ENCODE results near the gene MBD5.

MBD5 gene

DNA sequence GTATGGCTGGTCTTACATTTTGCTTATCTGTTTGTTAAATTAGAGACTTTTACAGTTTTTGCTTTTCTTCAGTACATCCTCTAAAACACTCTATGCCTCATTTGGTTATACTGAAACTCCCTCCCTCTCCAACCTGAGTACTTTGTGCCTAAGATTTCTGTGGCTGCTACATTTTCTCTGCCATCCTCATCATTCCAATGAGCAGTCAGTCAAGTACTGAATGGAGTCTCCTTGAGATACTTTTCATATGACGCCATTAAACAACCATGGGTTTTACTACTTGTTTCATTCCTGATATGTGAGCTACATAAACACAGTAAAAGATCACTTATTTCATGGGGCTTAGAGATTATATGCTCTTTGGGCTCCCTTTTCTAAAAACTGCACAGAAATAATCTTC lies 427.0 kb downstream of the MBD5 start:
- no peak for ATAC-seq (ENCODE audit: low read depth)
- no peaks in the 10 kb centered on the region for H3K36me3 ChIP-seq (ENCODE audit: low read depth)
- no peaks in the 10 kb centered on the region for H3K4me1 ChIP-seq (ENCODE audit: insufficient read depth, poor library complexity, severe bottlenecking)
- TF ChIP-seq, protein P1, sequence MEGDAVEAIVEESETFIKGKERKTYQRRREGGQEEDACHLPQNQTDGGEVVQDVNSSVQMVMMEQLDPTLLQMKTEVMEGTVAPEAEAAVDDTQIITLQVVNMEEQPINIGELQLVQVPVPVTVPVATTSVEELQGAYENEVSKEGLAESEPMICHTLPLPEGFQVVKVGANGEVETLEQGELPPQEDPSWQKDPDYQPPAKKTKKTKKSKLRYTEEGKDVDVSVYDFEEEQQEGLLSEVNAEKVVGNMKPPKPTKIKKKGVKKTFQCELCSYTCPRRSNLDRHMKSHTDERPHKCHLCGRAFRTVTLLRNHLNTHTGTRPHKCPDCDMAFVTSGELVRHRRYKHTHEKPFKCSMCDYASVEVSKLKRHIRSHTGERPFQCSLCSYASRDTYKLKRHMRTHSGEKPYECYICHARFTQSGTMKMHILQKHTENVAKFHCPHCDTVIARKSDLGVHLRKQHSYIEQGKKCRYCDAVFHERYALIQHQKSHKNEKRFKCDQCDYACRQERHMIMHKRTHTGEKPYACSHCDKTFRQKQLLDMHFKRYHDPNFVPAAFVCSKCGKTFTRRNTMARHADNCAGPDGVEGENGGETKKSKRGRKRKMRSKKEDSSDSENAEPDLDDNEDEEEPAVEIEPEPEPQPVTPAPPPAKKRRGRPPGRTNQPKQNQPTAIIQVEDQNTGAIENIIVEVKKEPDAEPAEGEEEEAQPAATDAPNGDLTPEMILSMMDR (IDR thresholded peaks at IDR 0.05; ENCODE audit: poor library complexity, severe bottlenecking) = no peak
- no peak for DNase-seq (ENCODE audit: low spot score)
- H3K4me3 ChIP-seq (ENCODE audit: severe bottlenecking) = no peak overlapping the region
- H3K27me3 ChIP-seq (ENCODE audit: insufficient read depth, poor library complexity, severe bottlenecking) = no peaks in the 10 kb centered on the region
- H3K27ac ChIP-seq (ENCODE audit: poor library complexity, severe bottlenecking) = no peak overlapping the region
- no peaks in the 10 kb centered on the region for H3K9me3 ChIP-seq (ENCODE audit: severe bottlenecking)

DNA sequence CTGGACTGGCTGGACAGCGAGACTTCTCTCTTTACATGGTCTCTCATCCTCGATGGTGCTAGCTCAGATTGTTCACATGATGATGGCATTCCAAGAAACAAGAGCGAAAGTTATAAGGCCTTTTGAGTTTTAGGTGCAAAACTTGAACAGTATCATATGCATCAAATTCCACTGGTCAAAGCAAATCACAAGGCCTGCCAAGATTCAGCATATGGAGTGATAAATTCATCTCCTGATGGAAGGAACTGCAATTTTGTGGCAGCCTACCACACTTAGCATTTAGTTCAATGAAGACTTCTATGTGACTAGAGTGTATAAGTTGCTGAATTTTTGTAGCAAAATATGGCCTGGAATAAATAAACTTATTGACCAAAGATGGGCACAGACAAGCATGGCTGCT lies 429.6 kb downstream of the MBD5 start:
- H3K4me3 ChIP-seq (ENCODE audit: severe bottlenecking) = no peak overlapping the region
- TF ChIP-seq, protein P1 (IDR thresholded peaks at IDR 0.05; ENCODE audit: poor library complexity, severe bottlenecking) = no peak
- H3K36me3 ChIP-seq (ENCODE audit: low read depth) = no peaks in the 10 kb centered on the region
- no peaks in the 10 kb centered on the region for H3K4me1 ChIP-seq (ENCODE audit: insufficient read depth, poor library complexity, severe bottlenecking)
- H3K27ac ChIP-seq (ENCODE audit: poor library complexity, severe bottlenecking) = no peak overlapping the region
- no peak for ATAC-seq (ENCODE audit: low read depth)
- H3K27me3 ChIP-seq (ENCODE audit: insufficient read depth, poor library complexity, severe bottlenecking) = no peaks in the 10 kb centered on the region
- no peaks in the 10 kb centered on the region for H3K9me3 ChIP-seq (ENCODE audit: severe bottlenecking)
- no peak for DNase-seq (ENCODE audit: low spot score)

DNA sequence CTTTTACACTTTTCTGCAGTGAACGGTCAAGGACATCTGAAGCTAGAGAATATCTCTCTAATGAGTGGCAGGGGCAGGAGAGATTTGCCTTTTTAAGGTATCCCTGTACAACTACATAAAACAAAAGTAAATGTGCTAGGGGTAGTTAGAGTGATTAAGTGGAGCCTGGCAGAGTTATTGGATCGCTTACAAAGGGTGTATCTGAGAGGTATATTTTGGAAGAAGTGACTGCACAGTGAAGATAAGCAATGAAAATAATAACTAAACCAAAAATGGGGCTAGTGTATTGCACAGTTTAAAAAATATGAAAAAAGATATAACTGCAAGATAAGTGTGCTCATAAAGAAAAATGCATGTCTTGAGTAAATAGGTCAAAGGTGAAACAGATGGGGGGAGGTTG lies 430.2 kb downstream of the MBD5 start:
- H3K36me3 ChIP-seq (ENCODE audit: low read depth) = no peaks in the 10 kb centered on the region
- no peak overlapping the region for H3K27ac ChIP-seq (ENCODE audit: poor library complexity, severe bottlenecking)
- H3K4me3 ChIP-seq (ENCODE audit: severe bottlenecking) = no peak overlapping the region
- DNase-seq (ENCODE audit: low spot score) (no peak), ATAC-seq (ENCODE audit: low read depth) (no peak)
- H3K9me3 ChIP-seq (ENCODE audit: severe bottlenecking) = no peaks in the 10 kb centered on the region
- TF ChIP-seq, protein P1 (IDR thresholded peaks at IDR 0.05; ENCODE audit: poor library complexity, severe bottlenecking) = no peak
- H3K4me1 ChIP-seq (ENCODE audit: insufficient read depth, poor library complexity, severe bottlenecking) = no peaks in the 10 kb centered on the region
- H3K27me3 ChIP-seq (ENCODE audit: insufficient read depth, poor library complexity, severe bottlenecking) = no peaks in the 10 kb centered on the region

DNA sequence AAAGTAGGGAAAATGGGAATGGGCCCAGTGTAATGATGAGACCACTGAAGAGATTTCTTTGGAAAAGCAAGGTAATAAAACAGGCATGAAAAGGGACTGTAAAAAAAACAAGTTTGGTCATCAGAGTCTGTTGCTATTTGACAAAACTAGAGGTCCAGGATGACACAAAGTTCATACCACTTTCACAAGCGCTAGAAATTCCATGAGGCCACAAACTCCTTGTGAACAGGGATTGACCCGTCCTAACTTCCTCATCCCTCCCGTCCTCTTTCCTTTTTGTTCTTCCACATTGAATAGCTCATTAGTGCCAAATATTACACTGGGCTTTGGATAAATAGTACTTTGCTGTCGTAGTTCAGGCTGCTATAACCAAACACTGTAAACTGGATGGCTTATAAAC lies 434.9 kb downstream of the MBD5 start:
- Histone ChIP-seq H3K4me1 (ENCODE audit: insufficient read depth, poor library complexity, severe bottlenecking) (no peaks in the 10 kb centered on the region), H3K9me3 (ENCODE audit: severe bottlenecking) (no peaks in the 10 kb centered on the region), H3K4me3 (ENCODE audit: severe bottlenecking) (no peak overlapping the region), H3K36me3 (ENCODE audit: low read depth) (no peaks in the 10 kb centered on the region), H3K27me3 (ENCODE audit: insufficient read depth, poor library complexity, severe bottlenecking) (no peaks in the 10 kb centered on the region), H3K27ac (ENCODE audit: poor library complexity, severe bottlenecking) (no peak overlapping the region)
- ATAC-seq (ENCODE audit: low read depth) (no peak), DNase-seq (ENCODE audit: low spot score) (no peak)
- TF ChIP-seq, protein P1 (IDR thresholded peaks at IDR 0.05; ENCODE audit: poor library complexity, severe bottlenecking) = no peak

DNA sequence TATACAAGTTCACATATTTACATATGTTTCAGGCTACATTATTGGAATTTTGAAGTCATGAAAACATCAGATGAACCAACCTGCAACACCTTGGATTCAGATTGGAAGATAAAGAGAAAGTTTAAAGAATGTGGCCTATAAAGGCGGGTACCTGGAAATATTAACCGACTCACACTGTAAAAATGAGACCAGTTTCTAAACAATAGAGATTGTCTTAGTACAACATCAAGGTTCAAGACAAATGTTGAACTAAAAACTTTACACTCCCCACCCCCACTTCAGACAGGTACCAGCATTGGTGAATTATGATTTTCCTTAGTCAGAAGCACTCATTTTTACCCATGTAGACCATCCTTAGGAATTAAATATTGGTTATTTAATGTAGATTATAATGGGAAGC lies 437.3 kb downstream of the MBD5 start:
- Histone ChIP-seq H3K27me3 (ENCODE audit: insufficient read depth, poor library complexity, severe bottlenecking) (no peaks in the 10 kb centered on the region), H3K27ac (ENCODE audit: poor library complexity, severe bottlenecking) (no peak overlapping the region), H3K4me3 (ENCODE audit: severe bottlenecking) (no peak overlapping the region), H3K4me1 (ENCODE audit: insufficient read depth, poor library complexity, severe bottlenecking) (no peaks in the 10 kb centered on the region), H3K9me3 (ENCODE audit: severe bottlenecking) (no peaks in the 10 kb centered on the region), H3K36me3 (ENCODE audit: low read depth) (no peaks in the 10 kb centered on the region)
- no peak for ATAC-seq (ENCODE audit: low read depth)
- DNase-seq (ENCODE audit: low spot score) = no peak
- TF ChIP-seq, protein P1 (IDR thresholded peaks at IDR 0.05; ENCODE audit: poor library complexity, severe bottlenecking) = no peak

Measured in RWPE2 (cell line).